Umbilical cord (tissue), 2 donors: ENCODE data around the gene HPCAL1. TPM values are rescaled to one million over a fixed set of nuclear protein-coding genes. Genes with fewer than 3 reads are reported as not detected.
A peak's percentile ranks its signal among the peaks of the same experiment; 100 is the strongest.

Source experiments
- DNase-seq: peaks from one replicate; pipeline ENCODE4 v3.0.0-alpha.2; 2015; ENCODE audit warnings: low spot score
- total RNA-seq: library from RNA; depleted of rRNA; stranded (reverse); fragments of >200 nt; gene quantifications from one replicate; pipeline ENCODE4 v1.2.3, GENCODE V29; 2014; ENCODE audit warnings: low replicate concordance; ENCODE audit not compliant: insufficient read depth

Gene HPCAL1
- total RNA-seq, 1 donor from 2014 or later: 7.9 TPM

GRCh38 chr2:10303181-10303693 lies 533 bp downstream of the HPCAL1 start:
- DNase-seq: no peak

- DNase-seq: peak; percentile 55
Observed at GRCh38 chr2:10303694-10304378, 1.1 kb downstream of the HPCAL1 start.

GRCh38 chr2:10304458-10305253 lies 2.0 kb downstream of the HPCAL1 start:
- DNase-seq: no peak

GRCh38 chr2:10305254-10305635 lies 2.5 kb downstream of the HPCAL1 start:
- DNase-seq: no peak

GRCh38 chr2:10305715-10306114 lies 3.0 kb downstream of the HPCAL1 start:
- DNase-seq: no peak

- DNase-seq: no peak
Observed at GRCh38 chr2:10306901-10307463, 4.3 kb downstream of the HPCAL1 start.

- no peak for DNase-seq
Observed at GRCh38 chr2:10307561-10308156, 5.0 kb downstream of the HPCAL1 start.

GRCh38 chr2:10308866-10309265 lies 6.2 kb downstream of the HPCAL1 start:
- no peak for DNase-seq

GRCh38 chr2:10309286-10309685 lies 6.6 kb downstream of the HPCAL1 start:
- DNase-seq: no peak

GRCh38 chr2:10310309-10310888 lies 7.7 kb downstream of the HPCAL1 start:
- no peak for DNase-seq

GRCh38 chr2:10311736-10312135 lies 9.0 kb downstream of the HPCAL1 start:
- DNase-seq: no peak

GRCh38 chr2:10312437-10312957 lies 9.8 kb downstream of the HPCAL1 start:
- DNase-seq: no peak

GRCh38 chr2:10316336-10316735 lies 13.6 kb downstream of the HPCAL1 start:
- no peak for DNase-seq

- no peak for DNase-seq
Observed at GRCh38 chr2:10316860-10317259, 14.2 kb downstream of the HPCAL1 start.

GRCh38 chr2:10317646-10318045 lies 14.9 kb downstream of the HPCAL1 start:
- DNase-seq: no peak

GRCh38 chr2:10318345-10318744 lies 15.6 kb downstream of the HPCAL1 start:
- no peak for DNase-seq

GRCh38 chr2:10319892-10320574 lies 17.3 kb downstream of the HPCAL1 start:
- DNase-seq: no peak

- DNase-seq: no peak
Observed at GRCh38 chr2:10320575-10320931, 17.8 kb downstream of the HPCAL1 start.

GRCh38 chr2:10320933-10321332 lies 18.2 kb downstream of the HPCAL1 start:
- no peak for DNase-seq

GRCh38 chr2:10321622-10322021 lies 18.9 kb downstream of the HPCAL1 start:
- no peak for DNase-seq

GRCh38 chr2:10322481-10322880 lies 19.8 kb downstream of the HPCAL1 start:
- no peak for DNase-seq
